Medulla oblongata (tissue), 1 donor: ENCODE measurements around the gene TPRN.

Experiments used
- DNase-seq: peaks from one replicate; pipeline ENCODE4 v3.0.0-alpha.2; 2015; ENCODE audit errors: extremely low spot score

TPRN gene

GRCh38 chr9:137173796-137174664 is 26.5 kb downstream of the TPRN start:
- DNase-seq = no peak

GRCh38 chr9:137172901-137173795 is 27.4 kb downstream of the TPRN start:
- DNase-seq = no peak

GRCh38 chr9:137171149-137171900 is 29.2 kb downstream of the TPRN start:
- DNase-seq = no peak

GRCh38 chr9:137170486-137171148 is 29.9 kb downstream of the TPRN start:
- DNase-seq = no peak

GRCh38 chr9:137169896-137170358 is 30.6 kb downstream of the TPRN start, which contains the start of gene LRRC26:
TSS of gene LRRC26 (minus strand) at chr9:137170051. CDS start at chr9:137169943, 108 bp downstream.
- DNase-seq = no peak

GRCh38 chr9:137168904-137169856 is 31.4 kb downstream of the TPRN start:
- no peak for DNase-seq

- DNase-seq = no peak
Measured at GRCh38 chr9:137168573-137168903, 32.0 kb downstream of the TPRN start.

- DNase-seq = no peak
Measured at GRCh38 chr9:137167747-137168572, 32.6 kb downstream of the TPRN start.

GRCh38 chr9:137167277-137167746 is 33.2 kb downstream of the TPRN start:
- DNase-seq = no peak

GRCh38 chr9:137166380-137167229 is 33.9 kb downstream of the TPRN start:
- DNase-seq = no peak

GRCh38 chr9:137165250-137165836 is 35.2 kb downstream of the TPRN start:
- DNase-seq = no peak

DNA sequence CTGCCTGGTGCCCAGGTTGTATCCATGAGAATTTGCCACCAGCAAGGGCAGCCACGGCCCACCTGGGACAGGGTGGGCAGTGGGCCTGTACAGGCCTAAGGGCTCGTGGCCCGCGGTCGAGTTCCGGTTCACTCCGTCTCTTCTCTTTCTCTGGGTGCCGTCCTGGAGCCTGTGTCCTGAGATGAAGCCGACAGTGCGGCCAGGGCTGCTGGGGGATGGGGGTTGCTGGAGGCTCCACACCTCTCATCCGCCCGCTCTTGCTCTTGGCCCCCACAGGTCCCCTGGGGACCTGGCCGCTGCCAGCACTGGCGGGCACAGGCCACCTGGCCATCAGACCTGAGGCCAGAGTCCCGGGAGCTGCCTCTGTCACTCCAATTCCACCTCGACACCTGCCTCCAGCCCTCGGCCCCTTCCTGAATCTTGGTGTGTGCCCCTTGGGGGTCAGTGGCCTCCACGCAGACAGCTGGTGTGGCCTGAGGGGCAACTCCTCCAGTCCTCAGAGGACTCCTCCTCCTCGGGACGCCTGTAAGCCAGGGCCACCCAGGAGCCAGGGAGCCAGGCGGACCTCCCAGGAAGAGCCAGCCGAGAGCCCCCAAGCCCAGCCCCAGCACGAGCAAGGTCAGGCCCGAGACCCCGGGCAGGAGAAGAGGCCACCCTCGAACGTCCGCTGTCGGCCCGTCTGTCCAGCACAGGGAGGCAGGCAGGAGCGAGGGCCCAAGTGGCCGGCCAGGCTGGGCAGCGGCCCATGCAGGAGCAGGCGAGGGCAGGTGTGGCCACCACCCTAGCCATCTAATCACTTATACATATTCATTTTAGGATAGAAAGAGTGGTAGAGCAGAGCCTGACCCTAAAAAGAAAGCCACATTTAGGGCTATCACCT is 35.9 kb downstream of the TPRN start:
- DNase-seq = no peak

DNA sequence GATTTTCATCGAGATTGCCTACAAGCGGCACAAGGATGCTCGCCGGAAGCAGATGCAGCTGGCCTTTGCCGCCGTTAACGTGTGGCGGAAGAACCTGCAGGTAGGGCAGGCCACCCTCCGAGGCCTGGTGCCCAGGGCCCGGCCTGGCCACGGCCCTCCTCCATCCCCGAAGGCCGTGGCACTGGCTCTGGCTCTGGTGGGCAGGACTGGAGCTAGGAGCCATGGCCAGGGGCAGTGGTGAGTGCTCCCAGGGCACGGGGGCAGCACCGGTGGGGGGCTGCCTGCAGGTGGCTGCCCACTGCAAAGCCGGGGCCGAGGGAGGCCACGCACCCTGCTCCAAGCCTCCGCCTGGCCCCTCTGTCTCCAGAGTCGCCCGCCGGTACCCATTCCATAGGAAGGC is 36.7 kb downstream of the TPRN start:
- no peak for DNase-seq

GRCh38 chr9:137163365-137163715 is 37.2 kb downstream of the TPRN start:
- DNase-seq = no peak

DNA sequence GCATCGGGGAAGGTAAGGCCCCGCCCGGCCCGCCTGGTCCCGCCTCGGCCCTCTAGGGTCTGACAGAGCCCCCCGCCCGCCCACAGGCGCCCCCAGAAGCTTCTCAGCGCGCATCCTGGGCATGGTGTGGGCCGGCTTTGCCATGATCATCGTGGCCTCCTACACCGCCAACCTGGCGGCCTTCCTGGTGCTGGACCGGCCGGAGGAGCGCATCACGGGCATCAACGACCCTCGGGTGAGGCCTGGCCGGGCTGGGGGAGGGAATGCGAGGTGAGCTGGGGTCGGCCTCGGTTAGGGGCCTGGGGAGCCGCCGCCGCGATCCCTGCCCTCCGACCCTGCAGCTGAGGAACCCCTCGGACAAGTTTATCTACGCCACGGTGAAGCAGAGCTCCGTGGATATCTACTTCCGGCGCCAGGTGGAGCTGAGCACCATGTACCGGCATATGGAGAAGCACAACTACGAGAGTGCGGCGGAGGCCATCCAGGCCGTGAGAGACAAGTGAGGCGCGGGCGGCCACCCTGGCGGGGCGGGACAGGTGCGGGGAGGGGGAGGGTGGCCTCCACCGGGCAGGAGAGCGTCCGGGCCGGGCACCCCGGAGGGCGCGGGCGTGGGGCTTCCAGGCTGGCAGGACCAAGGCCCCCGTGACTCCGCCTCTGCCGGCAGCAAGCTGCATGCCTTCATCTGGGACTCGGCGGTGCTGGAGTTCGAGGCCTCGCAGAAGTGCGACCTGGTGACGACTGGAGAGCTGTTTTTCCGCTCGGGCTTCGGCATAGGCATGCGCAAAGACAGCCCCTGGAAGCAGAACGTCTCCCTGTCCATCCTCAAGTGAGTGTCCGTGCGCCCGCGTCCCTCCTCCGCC is 37.8 kb downstream of the TPRN start:
- no peak for DNase-seq
